K562 (cell line): ENCODE results near the gene CCDC27. TPM values are rescaled to one million over a fixed set of nuclear protein-coding genes. Genes with fewer than 3 reads are reported as not detected.

Experiments
- AFF1 ChIP-seq, 2 experiments: fragments of 450-650 bp; IDR thresholded peaks; 2 replicates each; pipeline ENCODE4 v1.6.1; 2018; ENCODE audit warnings: mild to moderate bottlenecking in 2 of 2, low read depth in 1 of 2; ENCODE audit not compliant: partially characterized antibody in 2 of 2
- CCNT2 ChIP-seq: IDR thresholded peaks from 2 replicates; pipeline ENCODE4 v1.6.1; 2011; ENCODE audit warnings: borderline replicate concordance, low read depth, mild to moderate bottlenecking, moderate library complexity, mixed read lengths, low read length; ENCODE audit not compliant: insufficient read length; ENCODE audit errors: extremely low read depth
- CUX1 ChIP-seq: fragments of 200-800 bp; sonication (Bioruptor generic); IDR thresholded peaks from 2 replicates; pipeline ENCODE4 v1.6.1; 2016; ENCODE audit warnings: missing genetic modification characterization, missing compliant biosample characterization
- HDGF ChIP-seq: fragments of 450-650 bp; IDR thresholded peaks from 2 replicates; pipeline ENCODE4 v1.6.1; 2016
- MEIS2 ChIP-seq: fragments of 450-650 bp; IDR thresholded peaks from 2 replicates; pipeline ENCODE4 v1.6.1; 2014; ENCODE audit warnings: mild to moderate bottlenecking; ENCODE audit not compliant: partially characterized antibody
- NFIX ChIP-seq: fragments of 250-450 bp; sonication (Bioruptor Pico); IDR thresholded peaks from 2 replicates; pipeline ENCODE4 v1.4.0; 2020; ENCODE audit warnings: low read depth, mild to moderate bottlenecking, moderate library complexity
- PML ChIP-seq: IDR thresholded peaks from 2 replicates; pipeline ENCODE4 v1.6.1; 2012; ENCODE audit warnings: low read length, inconsistent platforms
- RBM22 ChIP-seq: fragments of 200-400 bp; formaldehyde crosslinking; IDR thresholded peaks from 2 replicates; pipeline ENCODE4 v1.6.1; 2018; ENCODE audit warnings: low read length, low read depth; ENCODE audit not compliant: poor library complexity, severe bottlenecking
- SMARCA4 ChIP-seq: fragments of 450-650 bp; IDR thresholded peaks from 2 replicates; pipeline ENCODE4 v1.6.1; 2016
- SPI1 ChIP-seq: IDR thresholded peaks from 2 replicates; pipeline ENCODE4 v1.6.1; 2011; ENCODE audit warnings: low read depth, low read length, control low read depth, borderline replicate concordance
- TBP ChIP-seq: optimal IDR thresholded peaks from 2 replicates; pipeline ENCODE3; 2011; ENCODE audit warnings: low read depth, low read length, improper control_type of control experiment
- TRIM24 ChIP-seq, 2 experiments: fragments of 450-650 bp; IDR thresholded peaks; 2 replicates each; pipeline ENCODE4 v1.6.1; 2016
- ZBTB11 ChIP-seq, 3 experiments: fragments of 200-800 bp in 1 of 3; fragments of 250-450 bp in 1 of 3; fragments of 450-650 bp in 1 of 3; sonication (Bioruptor Pico) in 1 of 3; sonication (Bioruptor generic) in 1 of 3; formaldehyde crosslinking in 1 of 3; IDR thresholded peaks; 2 replicates each; pipeline versions ENCODE4 v1.6.1 to v1.8.0; 2016 to 2022; ENCODE audit warnings: mild to moderate bottlenecking in 2 of 3, missing genetic modification characterization in 2 of 3, missing compliant biosample characterization in 1 of 3, moderate library complexity in 1 of 3
- ZNF561 ChIP-seq: fragments of 450-650 bp; formaldehyde crosslinking; conservative IDR thresholded peaks from 2 replicates; pipeline ENCODE4 v1.4.0; 2020; ENCODE audit warnings: mild to moderate bottlenecking, moderate library complexity
- ZSCAN29 ChIP-seq: fragments of 450-650 bp; IDR thresholded peaks from 2 replicates; pipeline ENCODE4 v1.6.1; 2017
- polyA plus RNA-seq, 8 experiments: library from polyadenylated mRNA; depleted of rRNA in 4 of 8; stranded (reverse) in 5 of 8; unstranded in 3 of 8; fragments of >200 nt; fragmentation: Nextera tagmentation in 2 of 8; fragmentation: Illumina TruSeq in 1 of 8; extraction: Ambion mirVana in 2 of 8; extraction: Trizol in 1 of 8; gene quantifications; 2 replicates each; pipeline versions ENCODE4 v1.2.1 to v1.2.3, GENCODE V29; 2011 to 2014; ENCODE audit warnings: inconsistent platforms in 1 of 8, missing spikeins in 1 of 8
- total RNA-seq, 7 experiments: library from RNA; depleted of rRNA in 6 of 7; stranded (reverse); fragments of >200 nt in 6 of 7; fragmentation: Illumina TruSeq in 2 of 7; extraction: Trizol in 2 of 7; gene quantifications; 2 replicates each; pipeline versions ENCODE4 v1.2.1 to v1.2.3, GENCODE V29; 2011 to 2021; ENCODE audit warnings: low replicate concordance in 1 of 7

Gene CCDC27
- total and polyA plus RNA-seq, 9 of the 15 experiments (the other 6 are each of a cell fraction or from before 2014, with no cell fraction given) = 0.01 to 0.04 TPM; not detected in 7

GRCh38 chr1:3803905-3804626, 51.8 kb downstream of the CCDC27 start (continued):
- TF ChIP-seq ZBTB11 (CRISPR knock-in tag; IDR thresholded peaks at IDR 0.05) (peak in 1 of 3 experiments; percentile 37; a peak in 1 of 6 replicates), RBM22 (no peak), ZNF561 (CRISPR knock-in tag) (no peak), PML (no peak), SMARCA4 (peak; percentile 45; the same call in 1 of the 2 replicates), TBP (peak; percentile 24), SPI1 (peak; percentile 11; the same call in 1 of the 2 replicates), MEIS2 (peak; percentile 11), AFF1 (IDR thresholded peaks at IDR 0.05; ENCODE audit: low read depth in 1 of 2, partially characterized antibody in 2 of 2) (no peak), NFIX (CRISPR knock-in tag) (no peak), ZSCAN29 (0 out of 2 replicates have a peak, but pooled peaks have one; percentile 29), TRIM24 (IDR thresholded peaks at IDR 0.05) (no peak), CUX1 (peak; percentile 57; the same call in 1 of the 2 replicates), CCNT2 (no peak), HDGF (no peak)
